Measurements from ENCODE around the gene PRCD.
"Not testable (repeated sequence)": the region's sequence is repeated elsewhere in the genome, so short reads cannot be mapped to it uniquely, and the experiment has no call there.

Gene PRCD

GRCh38 chr17:76523084-76524037 lies 16.5 kb upstream of the PRCD start:
- DNase-seq, result peak; percentile 49 to 92 (median 80)

GRCh38 chr17:76524598-76525512 lies 15.0 kb upstream of the PRCD start:
- DNase-seq, result no peak
- intact Hi-C loops (cut with DNase I), result loop anchor here (10.0 kb wide), 1 partner anchor 100 kb away; no protein-coding TSS in a partner anchor

More at GRCh38 chr17:76523084-76524037, 16.5 kb upstream of the PRCD start:
- intact Hi-C loops (cut with DNase I), result loop anchor here (1.0 to 10.0 kb wide), 2 partner anchors 23 to 101 kb away; no protein-coding TSS in a partner anchor

GRCh38 chr17:76525513-76525833 lies 14.4 kb upstream of the PRCD start:
- intact Hi-C loops (cut with DNase I), result loop anchor here (10.0 kb wide), 1 partner anchor 99 kb away; no protein-coding TSS in a partner anchor
- DNase-seq, result not testable (repeated sequence)

- not testable (repeated sequence) for DNase-seq
- intact Hi-C loops (cut with DNase I), result loop anchor here (10.0 kb wide), 1 partner anchor 98 kb away; no protein-coding TSS in a partner anchor
These were observed 12.8 kb upstream of the PRCD start for GRCh38 chr17:76527016-76527415.

- intact Hi-C loops (cut with DNase I), result loop anchor here (10.0 kb wide), 1 partner anchor 97 kb away; no protein-coding TSS in a partner anchor
These were observed 12.3 kb upstream of the PRCD start for GRCh38 chr17:76527430-76528111.

GRCh38 chr17:76528156-76528527 lies 11.7 kb upstream of the PRCD start:
- intact Hi-C loops (cut with DNase I), result loop anchor here (10.0 kb wide), 1 partner anchor 97 kb away; no protein-coding TSS in a partner anchor
- DNase-seq, result no peak

More at GRCh38 chr17:76527430-76528111, 12.3 kb upstream of the PRCD start:
- DNase-seq, result no peak

- DNase-seq, result no peak
- intact Hi-C loops (cut with DNase I), result loop anchor here (10.0 kb wide), 1 partner anchor 96 kb away; no protein-coding TSS in a partner anchor
These were observed 11.2 kb upstream of the PRCD start for GRCh38 chr17:76528528-76529223.

- peak in 34 of 42 donors; percentile 30 to 89 (median 63) for DNase-seq
- intact Hi-C loops (cut with DNase I), result loop anchor here (10.0 kb wide), 1 partner anchor 95 kb away; no protein-coding TSS in a partner anchor
These were observed 10.4 kb upstream of the PRCD start for GRCh38 chr17:76529224-76530094.

GRCh38 chr17:76530095-76530723 lies 9.6 kb upstream of the PRCD start:
- no peak for DNase-seq
- intact Hi-C loops (cut with DNase I), result no loop called here

GRCh38 chr17:76530811-76531485 lies 8.9 kb upstream of the PRCD start:
- no peak for DNase-seq

GRCh38 chr17:76531486-76532038 lies 8.3 kb upstream of the PRCD start:
- no peak for DNase-seq
- intact Hi-C loops (cut with DNase I), result no loop called here

More at GRCh38 chr17:76530811-76531485, 8.9 kb upstream of the PRCD start:
- intact Hi-C loops (cut with DNase I), result no loop called here

- intact Hi-C loops (cut with DNase I), result no loop called here
- DNase-seq, result no peak
These were observed 7.7 kb upstream of the PRCD start for GRCh38 chr17:76532072-76532651.

GRCh38 chr17:76533640-76534359 lies 6.0 kb upstream of the PRCD start:
- DNase-seq, result not testable (repeated sequence)

GRCh38 chr17:76534831-76535732 lies 4.8 kb upstream of the PRCD start:
- DNase-seq, result peak in 9 of 42 donors; percentile 28 to 77 (median 59)
- intact Hi-C loops (cut with DNase I), result no loop called here

More at GRCh38 chr17:76533640-76534359, 6.0 kb upstream of the PRCD start:
- intact Hi-C loops (cut with DNase I), result not testable (repeated sequence)
